Measurements from ENCODE around the gene CLCN6.

GRCh38 chr1:11793819-11794218, 12.2 kb upstream of the CLCN6 start:
- no peak for TF ChIP-seq CTCF (conservative IDR thresholded peaks at IDR 0.05; ENCODE audit: low read depth, low read length)
- TF ChIP-seq EZH2 (IDR thresholded peaks at IDR 0.05; ENCODE audit: low read length, unreplicated experiment) = no peak

All from PC-3 (cell line).